ENCODE measurements around the gene DNAH10.

The DNAH10 gene

DNA sequence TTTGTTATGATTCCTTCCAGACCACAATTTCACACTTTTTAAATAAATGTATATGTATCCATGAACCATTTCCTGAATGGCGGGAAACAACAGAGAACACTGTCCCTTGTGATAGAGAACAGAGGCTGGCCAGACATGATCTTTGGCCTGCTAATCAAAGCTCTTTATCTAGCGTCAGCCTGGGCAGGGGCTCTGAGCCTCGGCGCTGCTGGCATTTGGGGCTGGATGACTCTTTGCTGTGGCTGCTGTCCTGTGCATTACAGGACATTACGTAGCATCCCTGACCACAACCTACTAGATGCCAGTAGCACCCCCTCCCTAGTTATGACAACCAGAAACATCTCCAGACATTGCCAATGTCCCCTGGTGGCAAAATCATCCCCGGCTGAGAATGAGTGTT is 77.7 kb downstream of the DNAH10 start:
- no peak for TF ChIP-seq EZH2 (IDR thresholded peaks at IDR 0.05; ENCODE audit: borderline replicate concordance, low read length)
- TF ChIP-seq, protein P1, sequence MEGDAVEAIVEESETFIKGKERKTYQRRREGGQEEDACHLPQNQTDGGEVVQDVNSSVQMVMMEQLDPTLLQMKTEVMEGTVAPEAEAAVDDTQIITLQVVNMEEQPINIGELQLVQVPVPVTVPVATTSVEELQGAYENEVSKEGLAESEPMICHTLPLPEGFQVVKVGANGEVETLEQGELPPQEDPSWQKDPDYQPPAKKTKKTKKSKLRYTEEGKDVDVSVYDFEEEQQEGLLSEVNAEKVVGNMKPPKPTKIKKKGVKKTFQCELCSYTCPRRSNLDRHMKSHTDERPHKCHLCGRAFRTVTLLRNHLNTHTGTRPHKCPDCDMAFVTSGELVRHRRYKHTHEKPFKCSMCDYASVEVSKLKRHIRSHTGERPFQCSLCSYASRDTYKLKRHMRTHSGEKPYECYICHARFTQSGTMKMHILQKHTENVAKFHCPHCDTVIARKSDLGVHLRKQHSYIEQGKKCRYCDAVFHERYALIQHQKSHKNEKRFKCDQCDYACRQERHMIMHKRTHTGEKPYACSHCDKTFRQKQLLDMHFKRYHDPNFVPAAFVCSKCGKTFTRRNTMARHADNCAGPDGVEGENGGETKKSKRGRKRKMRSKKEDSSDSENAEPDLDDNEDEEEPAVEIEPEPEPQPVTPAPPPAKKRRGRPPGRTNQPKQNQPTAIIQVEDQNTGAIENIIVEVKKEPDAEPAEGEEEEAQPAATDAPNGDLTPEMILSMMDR (IDR thresholded peaks at IDR 0.05; ENCODE audit: low read length) = no peak
- no peaks in the 10 kb centered on the region for H4K20me1 ChIP-seq (ENCODE audit: insufficient read depth, low read length)
- no peak overlapping the region for H3K4me3 ChIP-seq (ENCODE audit: low read depth, low read length, poor library complexity, severe bottlenecking)
- H3F3A ChIP-seq (ENCODE audit: insufficient read depth, low read length) = no peaks in the 10 kb centered on the region
- H3K4me2 ChIP-seq (ENCODE audit: low read length) = no peak overlapping the region
- no peaks in the 10 kb centered on the region for H3K9me2 ChIP-seq (ENCODE audit: low read depth, low read length)
- H3K36me3 ChIP-seq (ENCODE audit: insufficient read depth, low read length) = no peaks in the 10 kb centered on the region
- no peak overlapping the region for H2AFZ ChIP-seq (ENCODE audit: low read length)
- no peak overlapping the region for H3K27ac ChIP-seq (ENCODE audit: low read depth, low read length, poor library complexity, severe bottlenecking)
- H3K79me2 ChIP-seq (ENCODE audit: insufficient read depth, low read length) = no peaks in the 10 kb centered on the region
- no peaks in the 10 kb centered on the region for H3K4me1 ChIP-seq (ENCODE audit: insufficient read depth, low read length, severe bottlenecking)
- H3K9ac ChIP-seq (ENCODE audit: low read length) = no peak overlapping the region
- no peaks in the 10 kb centered on the region; the same call in 1 of the 2 replicates for H3K27me3 ChIP-seq (ENCODE audit: insufficient read depth, low read length)
- H3K9me3 ChIP-seq (ENCODE audit: low read length) = no peaks in the 10 kb centered on the region

DNA sequence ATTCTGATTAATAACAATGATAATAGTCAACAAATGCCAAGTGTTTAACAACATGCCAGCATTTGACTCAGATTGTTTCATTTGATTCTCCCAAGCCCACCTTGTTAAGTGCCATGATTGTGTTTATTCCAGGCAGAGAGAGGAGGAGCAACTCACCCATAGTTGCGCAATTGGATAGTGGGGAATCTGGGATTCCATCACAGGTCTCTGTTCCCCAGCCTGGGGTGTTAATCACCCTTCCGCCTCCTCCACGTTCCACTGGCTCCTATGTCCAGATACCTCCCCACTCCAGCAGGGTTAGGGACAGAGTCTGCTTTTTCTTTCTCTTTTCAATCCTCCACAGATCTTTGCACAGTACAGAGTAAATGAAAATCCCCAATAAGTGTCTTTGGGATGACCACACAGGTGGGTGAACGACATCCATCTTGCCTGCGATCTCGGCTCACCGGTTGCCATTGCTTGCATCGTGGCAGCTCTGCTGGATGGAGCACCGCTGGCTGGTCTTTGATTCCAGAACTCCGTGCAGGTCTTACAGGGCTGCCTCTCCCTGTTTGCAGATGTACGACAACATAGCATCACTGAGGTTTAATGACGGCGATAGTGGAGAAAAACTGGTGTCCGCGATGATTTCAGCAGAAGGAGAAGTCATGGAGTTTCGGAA is 78.8 kb downstream of the DNAH10 start:
- no peaks in the 10 kb centered on the region for H3F3A ChIP-seq (ENCODE audit: insufficient read depth, low read length)
- TF ChIP-seq, protein P1 (IDR thresholded peaks at IDR 0.05; ENCODE audit: low read length) = no peak
- TF ChIP-seq EZH2 (IDR thresholded peaks at IDR 0.05; ENCODE audit: borderline replicate concordance, low read length) = no peak

DNA sequence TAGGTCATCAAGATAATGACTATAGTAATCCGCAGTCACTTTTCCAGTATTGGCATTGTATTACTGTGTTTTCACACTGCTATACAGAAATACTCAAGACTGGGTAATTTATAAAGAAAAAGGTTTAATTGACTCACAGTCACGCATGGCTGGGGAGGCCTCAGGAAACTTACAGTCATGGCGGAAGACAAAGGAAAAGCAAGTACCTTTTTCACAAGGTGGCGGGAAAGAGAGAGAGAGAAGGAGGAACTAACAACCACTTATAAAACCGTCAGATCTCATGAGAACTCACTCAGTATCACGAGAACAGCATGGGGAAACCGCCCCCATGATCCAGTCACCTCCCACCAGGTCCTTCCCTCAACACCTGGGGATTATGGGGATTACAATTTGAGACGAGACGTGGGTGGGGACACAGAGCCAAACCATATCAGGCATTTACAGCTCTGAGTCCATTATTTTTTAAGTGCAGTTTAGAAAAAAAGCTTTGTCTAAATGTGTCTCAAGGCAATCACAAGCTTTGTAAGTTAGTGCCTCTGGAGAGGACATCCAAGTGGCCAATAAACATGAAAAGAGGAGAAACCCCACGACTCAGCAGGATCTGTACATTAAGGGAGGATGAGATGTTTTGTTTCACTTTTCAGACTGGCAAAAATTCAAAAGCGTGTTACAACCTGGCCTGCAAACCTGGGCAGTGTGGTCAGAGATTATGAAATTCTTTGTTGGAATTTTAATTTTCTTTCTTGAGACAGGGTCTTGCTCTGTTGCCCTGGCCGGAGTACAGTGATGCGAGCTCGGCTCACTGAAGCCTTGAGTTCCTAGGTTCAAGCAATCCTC is 82.0 kb downstream of the DNAH10 start:
- H3F3A ChIP-seq (ENCODE audit: insufficient read depth, low read length) = no peaks in the 10 kb centered on the region
- no peaks in the 10 kb centered on the region for H3K79me2 ChIP-seq (ENCODE audit: insufficient read depth, low read length)
- TF ChIP-seq, protein P1 (IDR thresholded peaks at IDR 0.05; ENCODE audit: low read length) = no peak
- TF ChIP-seq EZH2 (IDR thresholded peaks at IDR 0.05; ENCODE audit: borderline replicate concordance, low read length) = no peak
- H3K27ac ChIP-seq (ENCODE audit: low read depth, low read length, poor library complexity, severe bottlenecking) = no peak overlapping the region
- H3K36me3 ChIP-seq (ENCODE audit: insufficient read depth, low read length) = no peaks in the 10 kb centered on the region
- H3K9me2 ChIP-seq (ENCODE audit: low read depth, low read length) = no peaks in the 10 kb centered on the region
- H3K9me3 ChIP-seq (ENCODE audit: low read length) = no peaks in the 10 kb centered on the region
- H3K4me2 ChIP-seq (ENCODE audit: low read length) = no peak overlapping the region
- peaks cover 3% of the 10 kb centered on the region; the same call in 1 of the 2 replicates for H3K27me3 ChIP-seq (ENCODE audit: insufficient read depth, low read length)
- H4K20me1 ChIP-seq (ENCODE audit: insufficient read depth, low read length) = no peaks in the 10 kb centered on the region
- no peaks in the 10 kb centered on the region for H3K4me1 ChIP-seq (ENCODE audit: insufficient read depth, low read length, severe bottlenecking)
- no peak overlapping the region for H3K4me3 ChIP-seq (ENCODE audit: low read depth, low read length, poor library complexity, severe bottlenecking)
- no peak overlapping the region for H3K9ac ChIP-seq (ENCODE audit: low read length)
- no peak overlapping the region for H2AFZ ChIP-seq (ENCODE audit: low read length)

More for the DNA sequence above, 78.8 kb downstream of the DNAH10 start:
- Histone ChIP-seq H3K4me2 (ENCODE audit: low read length) (no peak overlapping the region), H3K27me3 (ENCODE audit: insufficient read depth, low read length) (no peaks in the 10 kb centered on the region; the same call in 1 of the 2 replicates), H3K4me1 (ENCODE audit: insufficient read depth, low read length, severe bottlenecking) (no peaks in the 10 kb centered on the region), H3K4me3 (ENCODE audit: low read depth, low read length, poor library complexity, severe bottlenecking) (no peak overlapping the region), H3K9me3 (ENCODE audit: low read length) (no peaks in the 10 kb centered on the region), H3K36me3 (ENCODE audit: insufficient read depth, low read length) (no peaks in the 10 kb centered on the region), H3K9me2 (ENCODE audit: low read depth, low read length) (no peaks in the 10 kb centered on the region), H2AFZ (ENCODE audit: low read length) (no peak overlapping the region), H3K27ac (ENCODE audit: low read depth, low read length, poor library complexity, severe bottlenecking) (no peak overlapping the region), H3K79me2 (ENCODE audit: insufficient read depth, low read length) (no peaks in the 10 kb centered on the region), H3K9ac (ENCODE audit: low read length) (no peak overlapping the region), H4K20me1 (ENCODE audit: insufficient read depth, low read length) (no peaks in the 10 kb centered on the region)
